ENCODE data around the gene WDR70.
"Not testable (repeated sequence)": the region's sequence is repeated elsewhere in the genome, so short reads cannot be mapped to it uniquely, and the experiment has no call there.

The WDR70 gene

GRCh38 chr5:37518356-37518755 is 139.2 kb downstream of the WDR70 start:
- DNase-seq, result not testable (repeated sequence)

DNA sequence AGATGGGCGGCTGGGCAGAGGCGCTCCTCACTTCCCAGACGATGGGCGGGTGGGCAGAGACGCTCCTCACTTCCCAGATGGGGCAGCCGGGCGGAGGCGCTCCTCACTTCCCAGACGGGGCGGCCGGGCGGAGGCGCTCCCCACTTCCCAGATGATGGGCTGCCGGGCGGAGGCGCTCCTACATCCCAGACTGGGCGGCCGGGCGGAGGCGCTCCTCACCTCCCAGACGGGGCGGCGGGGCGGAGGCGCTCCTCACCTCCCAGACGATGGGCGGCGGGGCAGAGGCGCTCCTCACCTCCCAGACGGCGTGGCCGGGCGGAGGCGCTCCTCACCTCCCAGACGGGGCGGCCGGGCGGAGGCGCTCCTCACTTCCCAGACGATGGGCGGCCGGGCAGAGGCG is 140.2 kb downstream of the WDR70 start:
- no peak for DNase-seq

- no peak for DNase-seq
Measured at GRCh38 chr5:37519807-37520206, 140.7 kb downstream of the WDR70 start.

GRCh38 chr5:37520811-37521210 is 141.7 kb downstream of the WDR70 start:
- no peak for DNase-seq

- DNase-seq, result no peak
Measured at GRCh38 chr5:37532976-37533740, 154.0 kb downstream of the WDR70 start.

- no peak for DNase-seq
Measured at GRCh38 chr5:37533851-37534250, 154.7 kb downstream of the WDR70 start.

DNA sequence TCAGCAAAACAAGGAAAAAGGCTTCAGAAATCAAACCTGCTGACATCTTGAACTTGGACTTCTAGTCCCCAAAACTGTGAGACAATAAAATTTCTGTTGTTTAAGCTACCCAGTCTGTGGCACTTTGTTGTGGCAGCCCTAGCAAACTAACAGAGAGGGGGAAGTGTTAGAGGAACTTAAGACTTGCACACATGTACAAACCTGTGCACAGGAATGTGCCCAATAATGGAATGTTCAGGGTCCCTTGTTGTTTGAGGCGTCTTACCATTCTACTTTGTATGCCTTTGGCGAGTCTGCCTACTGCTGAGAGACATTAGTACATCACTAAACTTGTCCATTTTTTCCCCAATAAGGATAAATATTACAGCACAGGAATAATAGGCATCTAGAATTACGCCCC is 160.3 kb downstream of the WDR70 start:
- DNase-seq, result no peak

DNA sequence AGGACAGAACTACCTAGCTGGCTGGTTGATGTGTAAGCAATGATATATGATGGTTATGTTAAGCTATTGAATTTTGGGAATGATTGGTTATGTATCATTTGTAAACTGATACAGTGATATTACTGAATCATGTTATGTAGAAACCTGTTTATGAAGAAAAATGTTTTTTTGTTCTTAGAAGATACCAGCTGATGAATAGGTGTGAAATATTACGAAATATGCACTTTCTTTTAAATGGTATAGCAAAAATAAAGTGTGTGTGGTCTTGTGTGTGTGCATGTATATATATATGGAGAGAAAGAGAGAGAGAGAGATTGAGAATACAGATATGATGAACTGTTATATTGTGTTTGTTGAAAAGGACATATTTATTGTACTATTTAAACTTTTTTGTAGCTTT is 164.1 kb downstream of the WDR70 start:
- no peak for DNase-seq

- DNase-seq, result no peak
Measured at GRCh38 chr5:37549411-37549810, 170.3 kb downstream of the WDR70 start.

GRCh38 chr5:37552161-37552560 is 173.0 kb downstream of the WDR70 start:
- no peak for DNase-seq

GRCh38 chr5:37552770-37553719 is 173.9 kb downstream of the WDR70 start:
- DNase-seq, result no peak

DNA sequence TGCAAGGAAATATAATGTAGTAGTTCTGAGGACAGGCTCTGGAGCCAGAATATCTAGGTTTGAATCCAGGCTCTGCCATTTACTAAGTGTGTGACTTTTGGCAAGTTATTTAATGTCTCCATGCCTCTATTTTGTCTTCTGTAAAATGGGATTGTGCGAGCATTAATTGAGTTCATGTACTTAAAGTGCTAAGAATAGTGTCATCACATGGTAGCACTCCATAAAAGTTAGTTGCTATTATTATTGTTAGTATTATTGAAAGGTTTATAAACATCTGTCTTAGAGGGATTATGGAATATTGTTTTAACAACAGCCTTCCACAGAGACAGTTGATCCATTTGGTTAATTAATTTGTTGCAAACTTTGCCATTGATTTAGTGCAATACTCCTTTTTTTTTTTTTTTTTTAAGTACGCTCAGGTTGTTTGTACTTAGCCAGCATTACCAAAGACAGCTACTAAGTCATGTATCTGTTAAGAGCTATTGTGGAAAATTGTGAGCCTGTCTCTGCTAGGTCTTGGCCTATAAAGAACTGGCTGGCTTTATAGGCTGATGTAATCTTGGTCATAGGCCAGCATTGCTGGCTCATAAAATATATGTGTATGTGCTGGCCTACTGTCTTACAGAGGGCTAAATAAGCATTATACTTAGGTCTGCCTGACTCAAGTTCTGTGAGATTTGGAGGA is 174.7 kb downstream of the WDR70 start:
- no peak for DNase-seq

GRCh38 chr5:37554405-37554739 is 175.3 kb downstream of the WDR70 start:
- DNase-seq, result no peak

DNA sequence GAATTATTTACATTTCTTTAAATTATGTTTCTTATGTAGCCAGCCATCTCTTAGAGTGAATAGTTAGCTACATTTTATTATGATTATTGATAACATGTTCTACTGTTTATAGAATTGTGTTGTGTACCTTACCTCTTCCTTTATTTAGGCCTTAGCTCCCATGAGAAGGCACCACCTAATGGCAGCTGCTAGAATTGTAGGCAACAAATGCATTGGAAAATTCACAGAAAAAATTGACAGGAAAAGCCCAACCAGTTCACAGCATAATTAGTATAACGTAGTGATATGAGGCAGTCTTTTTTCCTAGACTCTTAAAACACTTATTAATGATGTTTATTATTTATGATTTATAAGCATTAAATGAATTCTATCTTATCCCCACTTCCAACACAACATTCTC is 175.8 kb downstream of the WDR70 start:
- no peak for DNase-seq

DNA sequence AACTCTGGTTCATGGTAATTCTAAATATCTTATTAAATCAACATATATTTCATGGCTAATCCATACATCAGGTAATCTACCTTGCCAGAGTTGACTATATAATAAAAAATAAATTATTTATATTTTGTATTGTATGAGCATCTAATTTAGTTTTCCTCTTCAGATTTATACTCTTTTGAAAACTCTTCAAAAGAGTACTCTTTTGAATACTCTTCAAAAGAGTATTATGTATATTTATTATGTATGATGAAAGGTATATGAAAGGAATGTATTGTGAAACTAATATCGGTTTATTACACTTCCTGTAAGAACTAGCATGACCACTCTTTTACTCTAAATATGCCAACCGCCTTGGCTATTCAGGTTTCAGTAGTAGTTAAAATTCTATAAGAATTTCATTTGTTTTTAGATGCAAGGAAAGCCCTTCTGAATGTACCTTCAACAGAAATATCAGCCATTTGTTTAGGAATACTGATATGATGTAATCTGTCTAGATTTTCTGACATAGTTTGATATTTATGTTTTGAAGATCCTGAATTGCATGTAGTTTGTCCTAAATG is 178.7 kb downstream of the WDR70 start:
- DNase-seq, result no peak

- no peak for DNase-seq
Measured at GRCh38 chr5:37565062-37565670, 186.0 kb downstream of the WDR70 start.

DNA sequence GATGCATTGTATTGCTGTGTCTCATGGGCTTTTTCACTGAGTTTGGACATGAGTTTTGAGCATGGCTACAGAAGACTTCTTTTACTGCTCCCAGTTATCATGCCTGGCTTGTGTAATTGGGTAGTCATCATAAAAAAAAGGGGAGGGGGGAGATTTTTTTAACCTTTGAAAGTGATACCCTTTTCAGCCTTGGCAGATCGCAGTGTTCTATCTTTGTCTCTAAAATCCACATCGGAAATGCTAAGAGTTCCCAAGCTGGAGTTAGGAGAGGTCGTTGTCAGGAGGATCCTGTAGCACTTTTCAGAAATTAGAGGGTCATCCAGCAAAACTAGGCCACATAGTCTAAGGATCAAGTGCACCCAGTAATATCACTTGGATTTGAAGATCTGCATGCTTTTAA is 188.4 kb downstream of the WDR70 start:
- no peak for DNase-seq

- DNase-seq, result no peak
Measured at GRCh38 chr5:37568018-37568753, 189.1 kb downstream of the WDR70 start.

- no peak for DNase-seq
Measured at GRCh38 chr5:37568893-37569292, 189.8 kb downstream of the WDR70 start.

DNA sequence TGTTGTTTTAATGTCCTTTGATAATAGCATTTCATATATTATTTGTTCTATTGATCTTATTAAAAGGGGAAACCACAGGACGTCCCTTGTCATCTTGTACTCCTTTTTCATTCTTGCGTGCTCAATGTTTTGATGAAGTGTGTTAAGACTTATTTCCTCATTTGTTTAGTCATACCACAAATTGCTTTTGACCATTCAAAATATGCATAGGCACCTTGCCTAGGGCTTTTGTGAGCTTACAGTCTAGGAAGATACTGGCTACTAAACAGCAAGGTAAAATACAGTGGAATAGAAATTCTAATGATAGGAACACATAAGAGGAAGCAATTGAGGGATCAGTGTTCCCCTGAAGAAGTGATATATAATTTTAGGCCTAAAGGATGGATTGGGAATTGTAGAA is 190.3 kb downstream of the WDR70 start:
- DNase-seq, result no peak

- DNase-seq, result no peak
Measured at GRCh38 chr5:37570597-37570996, 191.5 kb downstream of the WDR70 start.

DNA sequence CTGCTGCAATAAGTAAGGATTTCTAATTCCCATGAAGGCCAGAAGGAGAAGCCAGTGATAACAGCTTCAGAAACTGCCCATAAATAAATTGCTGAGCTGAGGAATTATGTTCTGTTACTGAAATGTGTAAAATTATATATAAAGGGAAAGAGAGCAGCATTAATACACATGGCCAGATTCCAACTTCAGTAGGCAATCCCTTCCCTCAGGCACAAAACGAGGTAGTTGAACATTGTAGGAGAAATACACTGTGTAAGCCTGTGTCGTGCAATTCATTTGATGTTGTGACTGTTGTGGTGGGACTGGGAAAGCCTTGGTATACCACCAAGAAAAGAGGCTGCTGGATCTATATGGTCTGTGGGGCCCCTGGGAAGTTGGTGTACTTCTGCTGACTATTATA is 192.9 kb downstream of the WDR70 start:
- no peak for DNase-seq
